RPMI7951 (cell line): ENCODE measurements around the gene MAZ. TPM values are rescaled to one million over a fixed set of nuclear protein-coding genes. Genes with fewer than 3 reads are reported as not detected.

Experiments used
- DNase-seq: peaks from one replicate; pipeline ENCODE4 v3.0.0-alpha.2; 2012; ENCODE audit warnings: low read depth
- total RNA-seq: library from RNA; depleted of rRNA; stranded (reverse); fragments of >200 nt; shearing (Covaris generic); gene quantifications from 2 replicates; pipeline ENCODE4 v1.2.3, GENCODE V29; 2014

MAZ gene
- total RNA-seq, 1 experiment from 2014 or later, result 114 TPM

DNA sequence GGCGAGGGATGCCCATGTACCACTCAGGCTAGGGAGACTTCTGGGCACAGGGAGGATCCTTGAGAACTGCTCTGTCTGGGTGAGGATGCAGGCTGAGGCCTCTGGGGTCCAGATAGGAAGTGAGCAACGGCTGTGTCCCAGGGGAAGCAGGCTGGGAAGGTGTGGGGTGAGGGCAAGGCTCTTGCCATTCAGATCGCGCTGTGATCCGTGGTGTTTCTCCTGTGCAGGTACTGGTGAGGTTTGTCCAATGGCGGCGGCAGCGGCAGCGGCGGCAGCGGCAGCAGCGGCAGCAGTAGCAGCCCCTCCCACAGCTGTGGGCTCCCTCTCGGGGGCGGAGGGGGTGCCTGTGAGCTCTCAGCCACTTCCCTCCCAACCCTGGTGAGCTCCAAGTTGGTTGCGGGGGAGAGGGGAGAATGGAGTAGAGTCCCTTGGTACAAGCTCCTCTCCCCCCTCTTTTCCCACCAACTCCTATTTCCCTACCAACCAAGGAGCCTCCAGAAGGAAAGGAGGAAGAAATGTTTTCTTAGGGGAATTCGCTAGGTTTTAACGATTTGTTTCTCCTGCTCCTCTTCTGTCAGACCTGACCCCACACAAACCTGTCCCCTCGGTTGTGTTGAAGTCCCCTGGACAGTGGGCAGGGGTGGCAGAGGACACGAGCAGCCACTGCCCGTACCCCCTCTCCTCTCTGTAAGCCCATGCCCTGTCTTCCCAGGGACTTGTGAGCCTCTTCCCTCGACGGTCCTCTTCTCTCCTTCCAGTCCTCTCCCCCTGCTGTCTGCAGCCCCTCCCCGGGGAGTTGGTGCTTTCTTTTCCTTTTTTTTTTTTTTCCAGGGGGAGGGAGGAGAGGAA is 3.7 kb downstream of the MAZ start:
- DNase-seq, result no peak

- no peak for DNase-seq
Measured at GRCh38 chr16:29810699-29811169, 4.4 kb downstream of the MAZ start.

DNA sequence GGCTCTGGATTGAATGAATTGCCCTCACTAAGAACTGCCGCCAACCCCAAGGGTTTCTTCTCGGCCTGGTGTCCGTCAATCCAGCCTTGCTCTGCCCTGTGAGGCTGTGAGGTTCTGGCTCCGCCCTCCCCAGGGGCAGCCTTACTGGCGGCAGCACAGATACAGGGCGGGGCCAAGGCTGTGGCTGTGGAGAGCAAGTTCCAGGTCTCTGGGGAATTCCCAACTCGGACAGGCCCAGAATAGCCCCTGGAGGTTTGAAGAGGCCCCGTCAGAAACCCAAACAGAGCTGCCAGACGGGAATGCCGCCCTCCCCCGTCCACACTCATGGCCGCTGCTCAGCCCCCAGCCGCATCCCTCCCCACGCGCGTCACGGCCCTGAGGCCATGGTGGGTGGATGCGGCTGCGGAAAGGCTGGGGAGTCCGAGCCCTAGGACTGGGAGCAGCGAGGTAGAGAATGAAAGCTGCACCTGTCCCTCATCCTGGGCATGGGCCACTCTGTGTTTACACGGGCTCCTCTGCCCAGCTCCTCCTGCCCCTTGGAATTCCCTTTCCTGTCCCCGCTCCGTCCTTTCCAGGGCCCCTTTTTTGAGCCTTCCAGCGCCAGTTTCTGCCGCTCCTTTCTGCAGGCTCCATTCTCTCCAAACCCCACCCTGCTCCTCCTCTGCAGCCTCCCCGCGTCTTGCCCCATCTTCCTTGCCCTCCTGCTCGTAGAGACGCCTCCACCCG is 5.0 kb downstream of the MAZ start:
- peak; percentile 98 for DNase-seq

- DNase-seq, result peak; percentile 63
Measured at GRCh38 chr16:29811896-29812665, 5.8 kb downstream of the MAZ start, which contains the start of gene PRRT2. Gene PRRT2 (plus strand): TSS chr16:29812193. CDS start chr16:29813055, 862 bp downstream.

DNA sequence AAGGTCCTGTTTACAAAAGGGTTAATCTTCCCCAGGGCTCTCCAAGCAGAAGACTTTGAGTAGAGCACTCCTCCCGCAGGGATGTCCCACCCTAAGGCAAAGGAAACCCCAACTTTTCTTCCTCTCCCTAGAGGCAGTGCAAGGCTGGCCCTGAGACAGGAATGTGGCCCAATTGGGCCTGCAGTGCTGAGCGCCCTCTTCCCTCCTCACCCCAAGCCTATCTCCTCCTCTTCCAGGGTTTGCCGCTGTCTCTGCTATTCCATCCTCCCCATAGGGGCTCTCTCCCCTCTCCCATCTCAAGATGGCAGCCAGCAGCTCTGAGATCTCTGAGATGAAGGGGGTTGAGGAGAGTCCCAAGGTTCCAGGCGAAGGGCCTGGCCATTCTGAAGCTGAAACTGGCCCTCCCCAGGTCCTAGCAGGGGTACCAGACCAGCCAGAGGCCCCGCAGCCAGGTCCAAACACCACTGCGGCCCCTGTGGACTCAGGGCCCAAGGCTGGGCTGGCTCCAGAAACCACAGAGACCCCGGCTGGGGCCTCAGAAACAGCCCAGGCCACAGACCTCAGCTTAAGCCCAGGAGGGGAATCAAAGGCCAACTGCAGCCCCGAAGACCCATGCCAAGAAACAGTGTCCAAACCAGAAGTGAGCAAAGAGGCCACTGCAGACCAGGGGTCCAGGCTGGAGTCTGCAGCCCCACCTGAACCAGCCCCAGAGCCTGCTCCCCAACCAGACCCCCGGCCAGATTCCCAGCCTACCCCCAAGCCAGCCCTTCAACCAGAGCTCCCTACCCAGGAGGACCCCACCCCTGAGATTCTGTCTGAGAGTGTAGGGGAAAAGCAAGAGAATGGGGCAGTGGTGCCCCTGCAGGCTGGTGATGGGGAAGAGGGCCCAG is 6.7 kb downstream of the MAZ start:
- no peak for DNase-seq

DNA sequence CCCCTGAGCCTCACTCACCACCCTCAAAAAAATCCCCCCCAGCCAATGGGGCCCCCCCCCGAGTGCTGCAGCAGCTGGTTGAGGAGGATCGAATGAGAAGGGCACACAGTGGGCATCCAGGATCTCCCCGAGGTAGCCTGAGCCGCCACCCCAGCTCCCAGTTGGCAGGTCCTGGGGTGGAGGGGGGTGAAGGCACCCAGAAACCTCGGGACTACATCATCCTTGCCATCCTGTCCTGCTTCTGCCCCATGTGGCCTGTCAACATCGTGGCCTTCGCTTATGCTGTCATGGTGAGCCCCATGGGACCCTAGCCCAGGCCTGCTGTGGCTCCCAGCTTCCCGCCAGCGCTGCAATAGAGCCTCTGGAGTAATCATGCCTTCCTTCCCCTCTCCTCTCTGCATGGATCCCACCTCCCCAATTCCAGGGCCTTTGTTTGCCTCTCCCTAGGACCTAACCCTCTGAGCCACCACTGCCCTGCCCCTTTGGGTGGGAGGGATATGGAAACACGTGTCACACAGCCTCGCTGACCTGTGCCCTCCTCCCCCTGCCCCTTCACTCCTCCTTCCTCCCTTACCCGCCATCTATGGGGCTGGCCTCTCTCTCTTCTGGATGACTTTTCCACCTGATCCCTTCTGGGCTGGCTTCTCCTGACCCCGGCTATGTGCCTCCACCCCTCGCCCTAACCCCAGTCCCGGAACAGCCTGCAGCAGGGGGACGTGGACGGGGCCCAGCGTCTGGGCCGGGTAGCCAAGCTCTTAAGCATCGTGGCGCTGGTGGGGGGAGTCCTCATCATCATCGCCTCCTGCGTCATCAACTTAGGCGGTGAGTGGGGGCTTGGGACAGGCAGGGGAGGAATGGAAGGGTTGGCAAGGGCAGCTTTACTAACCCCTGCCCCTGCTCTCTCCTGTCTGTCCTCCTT is 7.6 kb downstream of the MAZ start:
- DNase-seq, result no peak

DNA sequence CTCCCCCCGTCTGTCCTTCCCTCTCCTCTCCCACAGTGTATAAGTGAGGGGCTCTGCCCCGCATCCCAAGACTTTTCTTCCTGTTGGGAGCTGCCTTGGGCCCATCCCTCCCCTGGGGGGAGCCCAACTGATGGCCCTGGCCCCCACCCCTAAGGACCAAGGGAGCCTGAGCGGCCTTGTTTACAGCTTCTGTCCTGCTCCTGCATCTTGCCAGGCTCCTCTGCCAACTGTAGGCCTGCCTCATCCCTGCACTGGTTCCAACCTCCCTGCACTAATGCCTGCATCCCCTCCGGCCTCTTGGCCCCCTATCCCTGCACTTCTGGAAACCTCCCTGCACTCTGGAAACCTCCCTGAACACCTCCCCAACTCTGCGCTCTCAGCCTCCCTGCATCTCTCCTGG is 8.3 kb downstream of the MAZ start:
- DNase-seq, result no peak

GRCh38 chr16:29815032-29815721 is 8.8 kb downstream of the MAZ start:
- DNase-seq, result no peak

DNA sequence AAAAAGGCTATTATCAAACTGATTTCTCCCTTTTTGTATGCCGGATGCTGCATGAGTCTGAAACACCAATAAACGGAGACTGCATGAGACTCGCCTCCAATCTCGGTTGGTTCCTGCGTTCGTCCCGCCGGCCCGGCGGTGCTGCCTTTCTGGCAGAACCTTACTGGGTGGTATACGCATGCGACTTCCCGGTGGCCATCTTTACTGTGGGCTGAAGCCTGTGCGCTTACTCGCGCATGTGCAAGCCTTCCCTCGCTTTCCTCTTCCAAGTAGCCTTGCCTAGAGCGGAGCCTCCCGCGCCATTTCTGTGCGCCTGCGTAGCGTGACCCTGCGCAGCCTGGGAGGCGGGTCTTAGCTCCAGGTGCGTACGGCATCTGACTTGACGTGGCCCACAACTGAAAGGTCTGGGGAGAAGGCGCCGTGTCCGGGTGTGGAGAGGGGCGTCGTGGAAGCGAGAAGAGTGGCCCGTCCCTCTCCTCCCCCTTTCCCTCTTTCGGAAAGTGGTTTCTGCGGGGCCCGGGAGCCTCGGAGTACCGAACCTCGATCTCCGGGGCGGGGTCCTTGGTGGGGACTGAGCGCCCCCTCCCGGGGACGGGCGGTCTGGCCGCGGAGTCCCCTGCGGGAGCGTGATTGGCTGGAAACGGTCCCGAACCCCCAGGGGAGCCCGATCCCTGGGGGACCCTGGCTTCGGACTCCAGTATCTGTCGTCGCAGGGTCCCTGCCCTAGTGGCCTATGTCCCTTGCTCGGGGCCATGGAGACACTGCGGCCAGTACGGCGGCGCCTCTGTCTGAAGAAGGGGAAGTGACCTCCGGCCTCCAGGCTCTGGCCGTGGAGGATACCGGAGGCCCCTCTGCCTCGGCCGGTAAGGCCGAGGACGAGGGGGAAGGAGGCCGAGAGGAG is 9.7 kb downstream of the MAZ start, which contains the start of gene PAGR1:
PAGR1 (plus strand) TSS at position 360 of the 901 bp plus-strand sequence; CDS start at position 734, 374 bp downstream.
- DNase-seq, result peak; percentile 97

DNA sequence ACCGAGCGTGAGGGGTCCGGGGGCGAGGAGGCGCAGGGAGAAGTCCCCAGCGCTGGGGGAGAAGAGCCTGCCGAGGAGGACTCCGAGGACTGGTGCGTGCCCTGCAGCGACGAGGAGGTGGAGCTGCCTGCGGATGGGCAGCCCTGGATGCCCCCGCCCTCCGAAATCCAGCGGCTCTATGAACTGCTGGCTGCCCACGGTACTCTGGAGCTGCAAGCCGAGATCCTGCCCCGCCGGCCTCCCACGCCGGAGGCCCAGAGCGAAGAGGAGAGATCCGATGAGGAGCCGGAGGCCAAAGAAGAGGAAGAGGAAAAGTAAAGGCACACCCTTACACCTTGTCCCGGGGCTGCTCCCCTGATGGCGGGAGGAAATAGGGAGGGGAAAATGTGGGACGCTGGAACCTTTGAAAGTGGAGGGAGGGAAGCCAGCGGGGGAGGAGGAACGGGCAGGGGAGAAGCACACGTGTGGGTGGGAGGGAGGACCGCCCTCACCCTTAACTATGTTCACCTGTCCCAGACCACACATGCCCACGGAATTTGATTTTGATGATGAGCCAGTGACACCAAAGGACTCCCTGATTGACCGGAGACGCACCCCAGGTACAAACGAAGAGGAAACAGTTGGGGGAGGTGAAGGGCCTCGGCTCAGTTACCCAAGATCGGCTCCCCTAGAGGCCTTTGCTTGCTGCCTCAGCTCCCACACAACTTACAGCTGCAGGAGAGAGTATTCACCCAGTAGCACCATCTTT is 10.5 kb downstream of the MAZ start:
- DNase-seq, result peak; percentile 79

DNA sequence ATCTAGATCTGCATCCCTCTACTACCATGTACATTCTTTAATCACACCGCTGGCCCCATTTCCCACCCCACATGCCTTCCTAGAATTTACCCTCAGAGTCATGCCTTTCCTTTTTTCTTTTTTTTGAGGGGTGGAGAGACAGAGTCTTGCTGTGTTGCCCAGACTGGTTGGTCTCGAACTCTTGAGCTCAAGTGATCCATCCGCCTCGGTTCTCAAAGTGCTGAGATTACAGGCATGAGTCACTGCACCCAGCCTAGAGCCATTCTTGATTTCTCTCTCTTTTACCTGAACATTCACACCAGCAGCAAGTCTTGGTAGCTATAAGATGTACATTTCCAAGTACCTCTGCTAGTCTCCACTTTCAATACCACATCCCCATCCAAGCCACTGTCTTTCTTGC is 11.8 kb downstream of the MAZ start:
- no peak for DNase-seq

GRCh38 chr16:29819506-29819905 is 13.2 kb downstream of the MAZ start:
- DNase-seq, result no peak

DNA sequence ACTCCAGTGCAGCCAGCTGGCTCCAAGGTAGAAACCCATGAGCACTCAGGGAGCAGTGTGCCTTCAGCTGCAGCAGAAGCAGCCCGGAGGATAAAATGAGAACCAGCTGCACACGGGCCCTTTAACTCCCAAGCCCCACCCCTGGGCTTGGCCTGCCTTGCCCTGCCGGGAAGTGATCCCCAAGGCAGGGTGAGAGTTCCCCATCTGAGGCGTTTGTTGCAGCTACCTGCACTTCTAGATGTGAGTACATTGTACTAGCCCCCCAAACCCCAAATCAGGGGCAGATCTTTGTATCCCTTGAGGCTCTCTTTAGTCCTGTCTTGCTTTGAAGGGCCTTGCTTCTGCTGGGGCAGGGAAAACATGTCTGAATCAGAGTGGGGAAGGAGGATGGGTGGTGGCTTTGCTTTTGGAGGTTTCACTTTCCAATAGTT is 14.0 kb downstream of the MAZ start, which contains the start of gene MVP:
MVP (plus strand) TSS at position 192 of the 431 bp plus-strand sequence. CDS start 10,088 bp downstream, outside the sequence.
- DNase-seq, result peak; percentile 73

DNA sequence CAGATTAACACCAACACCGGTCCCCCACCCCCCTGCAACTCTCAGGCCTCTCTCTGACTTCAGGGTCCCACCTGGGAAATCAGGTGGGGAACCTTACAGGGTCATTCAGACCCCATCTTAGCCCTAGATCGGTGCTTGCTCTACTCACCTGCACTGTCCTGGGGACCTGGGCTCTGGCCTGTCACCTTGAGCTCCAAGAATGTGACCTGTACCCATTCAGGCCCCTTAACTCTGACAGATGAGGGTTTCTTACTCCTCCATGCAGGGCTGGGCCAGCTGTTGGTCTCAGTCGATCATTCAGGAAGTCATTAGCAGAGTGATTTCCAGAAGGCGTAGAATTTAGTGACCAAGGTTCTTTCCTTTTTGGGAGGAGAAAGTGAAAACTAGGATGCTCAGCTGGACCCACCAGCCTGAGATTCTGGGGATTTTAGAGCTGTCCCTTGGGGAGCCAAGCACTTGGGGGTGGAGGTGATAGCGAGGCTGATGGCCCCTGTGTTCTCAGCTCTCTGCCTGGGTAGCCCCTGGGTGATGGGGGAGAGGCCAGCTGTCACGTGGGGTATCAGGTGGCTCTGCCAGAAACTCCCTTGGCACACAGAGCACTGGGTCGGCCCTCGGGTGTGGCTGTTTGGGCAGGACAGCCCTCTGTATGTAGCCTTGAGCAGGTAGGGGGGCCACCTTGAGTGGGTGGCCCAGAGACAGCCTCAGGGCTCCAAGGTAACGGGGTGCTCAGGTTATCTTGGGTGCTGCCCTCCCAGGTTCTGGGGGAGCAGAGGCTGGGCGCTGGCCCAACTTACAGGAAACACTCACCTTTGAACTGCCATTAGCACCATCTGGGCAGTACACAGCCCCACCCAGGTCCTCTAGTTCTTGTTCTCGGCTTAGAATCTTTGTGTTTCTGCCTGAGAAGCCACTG is 14.7 kb downstream of the MAZ start:
- DNase-seq, result peak; percentile 53

- DNase-seq, result peak; percentile 91
Measured at GRCh38 chr16:29821643-29822115, 15.3 kb downstream of the MAZ start.

GRCh38 chr16:29824589-29825144 is 18.3 kb downstream of the MAZ start:
- peak; percentile 88 for DNase-seq
